HG02970 (cell line): Measurements from ENCODE around the gene COBLL1.
"Not testable (repeated sequence)": the region's sequence is repeated elsewhere in the genome, so short reads cannot be mapped to it uniquely, and the experiment has no call there.

Experiments
- ATAC-seq: cut with Tn5 transposase; IDR thresholded peaks from one replicate; pipeline ENCODE4 v1.9.1; 2021; ENCODE audit warnings: mild to moderate bottlenecking, moderate library complexity, moderate number of reproducible peaks; ENCODE audit not compliant: unreplicated experiment, low FRiP score

The COBLL1 gene

DNA sequence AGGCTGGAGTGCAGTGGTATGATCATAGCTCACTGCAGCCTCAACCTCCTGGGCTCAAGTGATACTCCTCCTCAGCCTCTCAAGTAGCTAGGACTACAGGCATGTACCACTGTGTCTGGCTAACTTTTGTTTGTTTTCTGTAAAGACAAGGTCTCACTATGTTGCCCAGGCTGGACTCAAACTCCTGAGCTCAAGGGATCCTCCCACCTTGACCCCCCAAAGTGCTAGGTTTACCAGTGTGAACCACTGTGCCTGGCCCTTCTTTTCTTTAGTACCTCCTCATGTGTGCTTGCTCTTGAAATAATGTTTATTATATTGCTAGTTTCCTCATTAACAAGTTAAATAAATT is 19.0 kb upstream of the COBLL1 start:
- no peak for ATAC-seq

DNA sequence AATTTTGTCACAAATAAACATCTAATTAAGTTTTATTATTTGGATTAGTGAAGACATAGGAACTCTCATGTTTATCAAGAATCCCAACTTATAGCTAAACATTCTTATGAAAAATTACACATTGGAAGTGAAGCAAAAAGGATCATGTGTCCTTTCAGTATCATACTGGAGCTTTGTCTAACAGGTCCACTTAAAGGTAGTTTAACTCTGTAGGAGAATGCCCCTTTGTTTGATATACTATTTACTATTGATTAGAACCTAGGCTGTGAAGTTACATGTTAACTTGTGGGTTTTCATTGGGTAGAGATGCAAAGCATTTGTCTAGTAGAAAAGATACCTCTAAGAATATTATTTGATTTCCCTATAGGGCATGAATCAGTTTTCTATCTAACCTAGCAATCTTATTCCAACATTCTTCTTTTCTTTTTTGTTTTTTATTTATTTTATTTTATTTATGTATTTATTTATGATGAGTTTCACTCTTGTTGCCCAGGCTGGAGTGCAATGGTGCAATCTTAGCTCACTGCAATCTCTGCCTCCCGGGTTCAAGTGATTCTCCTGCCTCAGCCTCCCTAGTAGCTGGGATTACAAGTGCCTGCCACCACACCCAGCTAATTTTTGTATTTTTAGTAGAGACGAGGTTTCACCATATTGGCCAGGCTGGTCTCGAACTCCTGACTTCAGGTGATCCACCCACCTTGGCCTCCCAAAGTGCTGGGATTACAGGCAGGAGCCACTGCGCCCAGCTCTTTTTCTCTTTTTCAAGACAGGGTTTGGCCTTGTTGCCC is 18.5 kb upstream of the COBLL1 start:
- not testable (repeated sequence) for ATAC-seq

DNA sequence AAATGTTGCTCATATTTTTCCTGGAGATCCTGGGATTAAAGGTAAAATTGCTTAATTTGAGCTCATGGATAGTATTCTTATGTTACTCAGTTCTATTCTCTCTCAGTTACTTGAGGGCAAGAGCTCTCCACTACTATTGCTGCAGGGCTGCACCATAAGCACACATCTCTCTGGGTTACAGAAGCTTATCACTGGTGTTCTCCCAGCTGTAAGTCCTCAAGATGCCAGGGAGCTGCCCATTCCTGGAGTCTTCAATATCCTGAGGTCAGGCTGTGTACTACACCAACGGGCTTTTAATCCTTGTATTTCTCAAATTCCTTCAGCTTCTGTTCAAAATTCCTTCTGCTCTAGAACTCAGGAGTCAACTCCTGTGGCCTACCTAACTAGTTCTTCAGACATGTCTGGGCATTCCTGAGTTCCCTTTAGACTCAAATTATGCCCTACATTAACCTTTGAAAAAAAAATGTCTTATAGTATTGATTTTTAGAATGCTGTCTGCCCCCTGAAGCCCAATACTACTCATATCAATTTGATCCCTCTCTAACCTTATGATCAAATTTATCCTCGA is 17.7 kb upstream of the COBLL1 start:
- no peak for ATAC-seq

DNA sequence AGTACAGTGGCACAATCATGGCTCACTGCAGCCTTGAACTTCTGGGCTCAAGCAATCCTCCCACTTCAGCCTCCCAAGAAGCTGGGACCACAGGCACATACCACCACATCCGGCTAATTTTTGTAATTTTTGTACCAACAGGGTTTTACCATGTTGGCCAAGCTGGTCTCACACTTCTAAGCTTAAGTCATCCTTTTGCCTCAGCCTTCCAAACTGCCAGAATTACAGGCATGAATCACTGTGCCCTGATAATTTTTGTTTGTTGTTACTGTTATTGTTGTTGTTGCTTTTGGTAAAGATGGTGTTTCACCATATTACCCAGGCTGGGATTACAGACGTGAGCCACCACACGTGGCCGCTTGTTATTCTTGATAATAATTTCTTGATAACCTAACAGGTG is 10.5 kb upstream of the COBLL1 start:
- no peak for ATAC-seq

DNA sequence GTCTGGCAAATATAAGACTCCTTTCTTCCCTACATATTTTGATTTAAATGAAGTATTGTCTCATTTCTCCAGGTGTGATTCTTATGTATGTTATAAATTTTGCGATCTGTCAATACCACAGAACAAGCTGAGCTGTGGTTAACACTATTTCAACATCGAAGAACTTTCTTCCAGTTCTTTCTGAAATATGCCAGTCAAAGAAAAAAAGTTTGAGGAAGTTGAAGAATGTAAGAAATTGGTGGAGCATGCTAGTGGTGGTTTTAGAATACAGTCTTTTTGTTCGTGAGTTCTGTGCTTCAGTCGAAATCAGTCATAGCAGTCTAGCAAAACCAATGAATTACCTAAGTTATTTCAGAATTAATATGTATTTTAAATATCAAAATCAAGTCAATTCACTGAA is 8.6 kb upstream of the COBLL1 start:
- ATAC-seq = no peak

DNA sequence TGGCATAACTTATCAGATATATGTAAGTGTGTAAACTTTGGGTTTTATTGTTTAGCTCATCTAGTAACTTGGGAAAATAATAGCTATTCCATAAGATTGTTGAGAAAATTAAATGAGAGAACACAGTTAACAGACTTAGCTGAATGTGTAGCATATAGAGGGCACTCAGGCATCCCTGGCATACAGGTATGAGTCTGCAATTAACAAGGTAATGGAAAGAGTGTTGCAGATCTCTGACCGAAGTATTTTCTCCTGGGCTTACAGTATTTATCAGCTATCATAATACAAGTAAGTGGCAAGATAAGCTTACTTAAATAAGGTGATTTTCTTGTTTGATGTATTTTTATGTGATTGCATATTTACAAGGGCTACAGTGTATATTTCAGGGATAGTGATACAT is 7.9 kb upstream of the COBLL1 start:
- no peak for ATAC-seq

DNA sequence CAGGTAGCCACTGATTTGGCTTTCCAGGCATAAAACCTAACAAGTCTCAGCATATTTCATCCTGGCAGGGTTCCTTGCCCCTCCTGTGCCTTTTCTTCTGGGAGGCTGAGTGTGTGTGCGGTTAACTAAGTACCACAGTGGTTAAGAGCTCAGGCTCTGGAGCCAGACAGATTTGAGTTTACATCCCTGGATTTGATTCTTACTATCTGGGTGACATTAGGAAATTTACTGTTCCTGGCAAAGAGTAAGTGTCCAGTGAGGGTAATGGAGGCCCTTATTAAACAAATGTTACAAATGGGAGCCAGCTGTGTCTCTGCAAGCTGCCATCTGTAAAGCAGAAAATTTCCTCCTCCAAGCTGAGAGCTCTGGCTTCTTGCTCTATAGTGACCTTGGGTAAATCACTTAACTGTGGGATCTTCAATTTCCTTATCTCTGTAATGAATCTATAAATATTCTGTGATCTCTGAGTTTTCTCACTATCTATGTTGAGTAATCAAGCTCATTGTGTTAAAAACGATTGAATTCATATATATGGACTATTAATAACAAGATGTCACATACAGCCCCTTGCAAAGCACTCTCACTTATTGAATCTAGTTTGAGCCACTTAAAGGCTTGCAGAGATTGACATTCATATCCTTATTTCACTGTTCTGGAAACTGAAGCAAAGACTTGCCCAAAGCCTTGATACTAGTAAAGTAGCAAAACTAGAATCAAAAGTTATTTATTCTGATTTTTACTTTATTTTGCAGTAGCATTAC is 6.5 kb upstream of the COBLL1 start:
- no peak for ATAC-seq

DNA sequence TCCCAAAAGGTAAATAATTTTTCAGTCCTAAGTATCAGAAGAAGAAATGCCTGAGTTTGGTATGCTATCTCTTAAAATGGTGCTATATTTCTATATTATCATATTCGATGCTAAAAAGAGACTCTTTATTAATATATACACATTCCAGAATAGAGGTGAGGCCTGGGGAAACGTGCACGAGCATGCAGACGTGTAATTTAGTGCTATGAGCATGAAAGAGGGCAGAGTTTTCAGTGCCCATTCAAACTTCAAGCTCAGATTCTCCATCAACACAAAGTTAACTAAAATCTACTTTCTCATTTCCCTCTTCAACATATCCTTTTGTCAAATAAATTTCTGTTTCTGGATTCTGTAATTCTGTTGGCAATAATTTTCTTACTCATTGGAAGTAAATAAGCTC is 5.7 kb upstream of the COBLL1 start:
- no peak for ATAC-seq

DNA sequence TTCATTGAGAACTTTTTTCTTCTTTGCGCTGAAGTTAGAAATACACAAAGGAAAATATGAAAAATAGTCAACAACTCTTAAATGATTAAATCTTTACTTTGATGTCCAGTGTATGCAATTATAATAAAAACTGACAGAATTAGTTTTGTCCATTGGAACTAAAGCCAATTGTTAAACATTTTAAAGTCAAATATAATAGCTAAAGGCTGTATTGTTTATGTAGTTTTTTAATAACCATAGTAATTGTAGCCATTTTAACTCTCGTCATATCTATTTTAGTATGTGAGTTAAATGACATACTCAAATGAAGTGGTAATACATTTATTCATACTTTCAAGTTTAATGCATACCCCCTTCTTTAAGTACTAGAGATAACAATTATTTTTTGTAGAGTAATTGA is 4.7 kb upstream of the COBLL1 start:
- ATAC-seq = no peak

DNA sequence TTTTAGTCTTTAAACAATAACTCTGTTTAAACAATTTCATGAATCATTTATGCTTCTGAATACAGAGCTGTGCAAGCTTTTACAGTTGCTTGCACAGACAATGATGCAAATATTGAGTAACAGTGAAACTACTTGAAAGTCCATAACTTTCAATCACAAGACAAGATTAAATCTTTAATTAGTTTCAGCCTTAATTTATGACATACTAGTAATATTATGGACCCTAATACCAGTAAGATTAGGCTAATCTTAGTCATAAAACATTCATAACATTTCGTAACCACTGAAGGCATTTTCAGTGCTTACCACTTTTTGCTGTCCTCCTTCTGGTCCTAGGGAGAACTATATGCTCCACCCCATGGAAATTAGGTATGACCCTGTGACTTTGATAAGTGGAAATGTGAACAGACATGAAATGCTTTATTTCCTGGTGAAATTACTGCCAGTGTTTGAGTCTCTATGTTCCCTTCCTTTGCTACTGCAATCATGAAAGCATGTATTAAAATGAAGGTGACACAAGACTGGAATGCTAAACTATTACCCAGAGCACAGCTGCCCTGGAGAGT is 1.8 kb upstream of the COBLL1 start:
- no peak for ATAC-seq

DNA sequence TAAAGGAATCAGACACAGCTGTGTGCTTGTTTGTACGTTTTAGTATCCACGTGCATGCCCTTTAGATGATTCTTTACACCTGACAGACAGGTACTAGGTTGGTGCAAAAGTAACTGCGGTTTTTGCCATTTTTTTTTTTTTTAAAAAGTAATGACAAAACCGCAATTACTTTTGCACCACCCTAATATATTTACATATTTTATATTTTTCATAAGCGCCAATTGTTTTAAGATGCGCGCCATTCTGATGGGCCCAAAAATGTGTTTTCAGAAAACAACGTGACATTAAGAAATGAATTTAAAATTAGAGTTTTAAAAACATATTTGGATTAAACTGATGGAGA is 972 bp upstream of the COBLL1 start:
- no peak for ATAC-seq

DNA sequence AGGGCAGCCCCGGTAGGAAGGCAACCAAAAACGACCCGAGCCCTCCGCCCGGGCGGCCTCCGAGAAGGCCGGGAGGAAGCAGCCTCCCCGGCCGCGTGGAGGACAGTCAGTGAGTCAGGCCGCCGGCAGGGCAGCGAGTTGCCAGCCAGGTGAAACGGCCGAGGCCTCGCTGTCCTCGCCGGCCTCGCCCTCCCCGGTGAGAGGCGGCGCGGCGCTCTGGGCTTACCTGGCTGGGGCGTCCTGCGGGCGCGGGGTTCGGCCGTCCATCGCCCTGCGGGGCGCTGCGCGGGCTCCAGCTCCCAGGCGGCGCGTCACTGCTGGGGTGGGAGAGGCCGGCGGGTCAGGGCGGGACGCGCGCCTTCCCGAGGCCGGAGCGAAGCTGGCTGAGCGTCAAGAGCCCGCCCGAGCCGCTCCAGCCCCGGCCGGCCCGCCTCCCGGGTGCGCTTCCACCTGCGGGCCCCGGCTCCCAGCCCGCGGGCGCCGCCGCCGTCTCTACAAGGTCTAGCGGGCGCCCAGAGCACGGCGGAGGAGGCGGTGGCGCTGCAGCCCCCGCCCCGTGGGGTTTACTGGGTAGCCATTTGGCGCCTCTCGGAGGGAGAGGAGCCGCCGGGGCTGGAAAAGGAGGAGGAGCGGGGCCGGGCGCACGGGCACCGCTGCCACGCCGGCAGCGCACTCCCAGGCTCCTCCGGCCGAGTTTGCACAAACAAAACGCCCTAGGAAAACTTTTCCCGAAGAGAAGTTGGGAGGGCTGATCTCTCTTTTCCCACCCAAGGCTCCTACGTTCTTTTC is 499 bp downstream of the COBLL1 start:
- peak; percentile 46 for ATAC-seq

DNA sequence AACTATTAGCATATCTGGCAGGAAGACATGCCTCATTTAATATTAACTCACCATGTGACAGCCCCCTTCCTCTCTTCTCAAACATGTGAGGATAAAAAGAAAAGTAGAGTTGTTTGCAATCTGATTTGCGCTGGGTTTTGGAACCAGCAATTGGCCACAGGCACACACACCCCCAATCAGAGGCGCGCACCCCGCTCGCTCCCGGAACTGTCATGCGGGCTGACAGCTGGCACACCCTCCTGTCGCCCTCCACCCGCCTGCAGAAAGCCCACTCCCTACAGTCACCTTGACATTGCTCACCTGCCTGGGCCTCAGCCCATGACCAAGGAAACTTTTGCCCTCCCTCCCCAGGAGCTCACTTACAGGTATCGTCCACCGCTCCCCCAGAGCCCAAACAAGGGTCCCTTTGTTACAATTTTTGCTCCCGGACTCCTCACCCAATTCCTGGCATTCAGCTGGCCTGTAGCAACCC is 1.1 kb downstream of the COBLL1 start:
- ATAC-seq = no peak

DNA sequence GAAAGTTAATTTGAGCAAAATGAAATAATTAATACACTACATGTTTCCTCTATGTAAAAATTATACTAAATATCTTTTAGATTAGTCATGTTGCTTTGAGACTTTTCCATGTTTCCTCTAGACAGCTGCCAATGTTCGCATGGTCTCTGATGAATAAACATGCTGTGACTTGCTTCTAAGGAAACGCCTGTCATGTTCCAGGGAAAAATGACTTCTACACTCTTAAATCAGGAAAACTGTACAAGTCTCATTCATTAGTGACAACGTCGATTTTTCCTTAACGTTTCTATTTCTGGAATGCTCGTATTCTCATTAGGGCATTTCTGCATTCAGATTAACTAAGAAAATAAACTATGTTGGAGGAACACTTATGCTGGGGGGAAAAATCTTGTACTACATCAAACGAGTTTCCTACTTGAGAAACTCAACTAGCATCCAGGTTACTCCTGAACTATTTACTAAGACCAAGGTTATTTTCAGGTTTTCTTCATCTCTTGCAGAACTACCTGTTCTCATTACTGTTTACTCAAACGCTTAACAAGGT is 1.6 kb downstream of the COBLL1 start:
- ATAC-seq = no peak

DNA sequence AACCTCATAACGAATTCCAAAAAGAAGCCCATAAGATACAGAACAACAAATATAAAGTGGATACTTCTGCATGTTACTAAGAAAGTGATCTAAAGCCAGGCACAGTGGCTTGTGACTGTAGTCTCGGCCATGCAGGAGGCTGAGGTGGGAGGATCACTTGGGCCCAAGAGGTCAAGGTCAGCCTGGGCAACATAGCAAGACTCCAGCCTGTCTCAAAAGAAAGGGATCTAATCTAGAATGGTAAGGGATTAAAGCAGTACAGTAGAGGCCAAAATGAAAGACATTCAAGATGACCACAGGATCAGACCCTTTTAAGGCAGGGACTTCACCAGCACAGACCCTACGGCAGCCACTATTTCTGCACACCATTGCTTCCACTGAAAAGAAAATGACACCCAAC is 3.8 kb downstream of the COBLL1 start:
- ATAC-seq = no peak

DNA sequence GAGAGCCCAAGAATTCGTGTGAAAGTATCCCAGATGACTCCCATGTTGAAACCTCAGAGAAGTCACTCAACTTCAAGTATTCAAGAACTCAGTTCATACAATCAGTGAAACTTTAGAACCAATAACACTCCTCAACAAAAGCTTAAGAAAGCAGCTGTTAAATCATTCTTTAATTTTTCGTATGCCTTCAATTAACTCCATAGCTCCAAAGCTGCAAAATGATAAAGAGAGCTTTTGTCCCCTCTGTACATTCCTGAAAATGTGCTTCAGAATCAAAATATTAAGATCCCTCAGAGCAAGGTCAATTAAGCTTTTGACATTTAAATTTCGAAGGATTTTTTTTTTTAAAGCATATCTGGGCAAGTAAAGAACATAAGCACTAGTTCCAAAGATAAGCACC is 4.7 kb downstream of the COBLL1 start:
- ATAC-seq = no peak

DNA sequence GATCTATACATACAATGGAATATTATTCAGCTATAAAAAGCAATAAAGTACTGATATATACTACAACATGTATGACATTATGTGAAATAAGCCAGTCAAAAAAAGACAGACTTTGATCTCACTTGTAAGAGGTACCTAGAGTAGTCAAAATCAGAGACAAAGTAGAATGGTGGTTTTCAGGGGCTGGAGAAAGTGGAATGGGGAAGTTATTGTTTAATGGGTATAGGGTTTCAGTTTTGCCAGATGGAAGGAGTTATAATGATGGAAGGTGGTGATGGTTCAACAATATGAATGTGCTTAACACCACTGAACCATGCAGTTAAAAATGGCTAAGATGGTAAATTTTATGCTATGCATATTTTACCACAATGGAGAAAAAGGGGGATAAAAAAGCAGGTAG is 6.3 kb downstream of the COBLL1 start:
- ATAC-seq = no peak

DNA sequence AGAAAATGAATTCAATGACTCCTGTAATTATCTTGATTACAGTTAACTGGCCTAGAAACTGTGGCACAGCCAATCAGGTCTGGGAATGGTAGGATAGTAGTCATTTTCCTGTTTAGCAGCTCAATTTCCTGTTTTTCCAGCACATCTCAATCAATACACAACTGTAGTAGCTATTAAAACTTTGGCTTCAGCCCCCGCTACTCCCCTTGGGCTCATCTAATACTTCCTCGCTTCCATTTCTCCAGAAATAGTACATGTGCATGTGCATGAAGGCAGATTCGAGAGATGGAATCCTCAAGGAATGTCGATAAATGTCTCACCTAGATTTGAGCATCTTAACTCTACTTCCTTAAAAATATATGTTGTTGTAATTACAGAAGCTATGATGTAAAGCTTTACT is 9.7 kb downstream of the COBLL1 start:
- no peak for ATAC-seq

DNA sequence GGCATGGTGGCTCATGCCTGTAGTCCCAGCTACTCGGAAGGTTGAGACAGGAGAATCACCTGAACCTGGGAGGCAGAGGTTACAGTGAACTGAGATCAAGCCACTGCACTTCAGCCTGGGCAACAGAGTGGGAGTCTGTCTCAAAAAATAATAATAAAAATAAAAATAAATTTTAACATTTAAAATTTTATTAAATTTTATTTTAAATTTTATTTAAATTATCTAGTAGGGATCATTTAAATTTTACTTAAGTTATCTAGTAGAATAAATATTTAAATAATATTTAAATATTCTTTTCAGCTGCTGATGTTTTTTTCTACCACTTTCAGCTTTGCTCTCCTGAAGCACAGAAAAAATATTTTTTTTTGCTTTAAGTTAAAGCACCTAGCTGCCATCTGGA is 10.4 kb downstream of the COBLL1 start:
- ATAC-seq = no peak
